HCT116 (cell line): Measurements from ENCODE around the gene HTRA2. TPM values are rescaled to one million over a fixed set of nuclear protein-coding genes. Genes with fewer than 3 reads are reported as not detected.

ENCODE experiments used
- ATAC-seq: fragments of 200-7000 bp; cut with Tn5 transposase; 2 replicates; pipeline ENCODE4 v1.9.1; 2020; ENCODE audit warnings: mild to moderate bottlenecking, moderate library complexity
- BruUV-seq: library from RNA; stranded (reverse); fragments of 400-500 nt; replicated peaks from 2 replicates; lab custom pipeline; 2021; lab: Mats Ljungman, UMichigan
- CTCF ChIA-PET: fragments of 300-600 bp; sonication (Branson Sonifier 250); formaldehyde crosslinking; loops from one replicate; lab custom pipeline; 2021; ENCODE audit warnings: antibody characterized with exemption; lab: Charles Lee
- POLR2A ChIA-PET: fragments of 300-600, 350-600 bp; sonication (Branson Sonifier 250); formaldehyde crosslinking; loops from one replicate; lab custom pipeline; 2021; ENCODE audit warnings: antibody characterized with exemption; lab: Charles Lee
- RAD21 ChIA-PET, 2 experiments: fragments of 300-600 bp; sonication (Branson Sonifier 250); formaldehyde crosslinking; loops; one replicate each; lab custom pipeline; 2023; ENCODE audit warnings: low total read pairs in 2 of 2; ENCODE audit not compliant: uncharacterized antibody in 2 of 2, unreplicated experiment in 2 of 2, low non-redundant PET in 1 of 2; lab: Charles Lee
- DNase-seq: peaks from one replicate; pipeline ENCODE4 v3.0.0-alpha.2; 2010; ENCODE audit warnings: low read depth, low spot score
- H2AFZ ChIP-seq: fragments of 200-600 bp; shearing (Covaris generic), sonication (generic); 2 replicates; pipeline ENCODE4 v1.6.1; 2017; ENCODE audit warnings: low read depth, mixed run types, mixed read lengths, antibody characterized with exemption, low read length; ENCODE audit not compliant: poor library complexity, severe bottlenecking
- H3K27ac ChIP-seq: 2 replicates; pipeline ENCODE4 v1.5.1; 2012; ENCODE audit warnings: low read depth, low read length
- H3K27me3 ChIP-seq: fragments of 200-600 bp; sonication (generic); 2 replicates; pipeline ENCODE4 v1.6.1; 2016; ENCODE audit warnings: mixed run types, low read length, mixed read lengths; ENCODE audit not compliant: insufficient read depth
- H3K36me3 ChIP-seq, 2 experiments: fragments of 200-500 bp in 1 of 2; fragments of 200-600 bp in 1 of 2; sonication (Bioruptor generic) in 1 of 2; sonication (generic) in 1 of 2; 2 replicates each; pipeline versions ENCODE4 v1.5.1 to v1.6.1; 2014 to 2016; ENCODE audit warnings: low read length in 2 of 2, inconsistent platforms in 1 of 2, mixed read lengths in 1 of 2, mixed run types in 1 of 2; ENCODE audit not compliant: insufficient read depth in 2 of 2, control insufficient read depth in 1 of 2
- H3K4me1 ChIP-seq, 2 experiments: fragments of 200-600 bp in 1 of 2; sonication (generic) in 1 of 2; 2 replicates each; pipeline versions ENCODE4 v1.5.1 to v1.6.1; 2012 to 2017; ENCODE audit warnings: low read length in 2 of 2, inconsistent platforms in 1 of 2, mild to moderate bottlenecking in 1 of 2, mixed read lengths in 1 of 2, mixed run types in 1 of 2, moderate library complexity in 1 of 2; ENCODE audit not compliant: insufficient read depth in 2 of 2, control insufficient read depth in 1 of 2
- H3K4me2 ChIP-seq: fragments of 200-600 bp; sonication (generic); 2 replicates; pipeline ENCODE4 v1.6.1; 2017; ENCODE audit warnings: mixed run types, low read length, mixed read lengths
- H3K4me3 ChIP-seq, 2 experiments: fragments of 200-600 bp in 1 of 2; sonication (generic) in 1 of 2; replicated peaks in 1 of 2; 2 replicates each; pipeline ENCODE4 v1.5.1; 2011 to 2016; ENCODE audit warnings: low read length in 2 of 2, control low read depth in 1 of 2, low read depth in 1 of 2, mild to moderate bottlenecking in 1 of 2, mixed read lengths in 1 of 2, mixed run types in 1 of 2
- H3K79me2 ChIP-seq: fragments of 200-600 bp; sonication (generic); 2 replicates; pipeline ENCODE4 v1.6.1; 2017; ENCODE audit warnings: mild to moderate bottlenecking, mixed run types, low read length, moderate library complexity, mixed read lengths; ENCODE audit not compliant: insufficient read depth
- H3K9ac ChIP-seq: fragments of 200-600 bp; sonication (generic); 2 replicates; pipeline ENCODE4 v1.6.1; 2016; ENCODE audit warnings: low read length, mixed read lengths
- H3K9me2 ChIP-seq: fragments of 200-600 bp; sonication (generic), shearing (Covaris generic); 2 replicates; pipeline ENCODE4 v1.6.1; 2017; ENCODE audit warnings: mixed run types, mild to moderate bottlenecking, moderate library complexity; ENCODE audit not compliant: insufficient read depth
- H3K9me3 ChIP-seq, 2 experiments: fragments of 200-500 bp in 1 of 2; fragments of 200-600 bp in 1 of 2; sonication (Bioruptor generic) in 1 of 2; sonication (generic) in 1 of 2; 2 replicates each; pipeline ENCODE4 v1.6.1; 2014 to 2017; ENCODE audit warnings: low read length in 2 of 2, mixed read lengths in 2 of 2, inconsistent platforms in 1 of 2, low read depth in 1 of 2, mild to moderate bottlenecking in 1 of 2, mixed run types in 1 of 2, moderate library complexity in 1 of 2; ENCODE audit not compliant: control insufficient read depth in 1 of 2, insufficient read depth in 1 of 2
- H4K20me1 ChIP-seq: fragments of 200-600 bp; sonication (generic), shearing (Covaris generic); 2 replicates; pipeline ENCODE4 v1.6.1; 2017; ENCODE audit warnings: mixed run types, mild to moderate bottlenecking, moderate library complexity; ENCODE audit not compliant: insufficient read depth
- EGR1 ChIP-seq: IDR thresholded peaks from 2 replicates; pipeline ENCODE4 v1.6.1; 2012; ENCODE audit warnings: low read depth
- EZH2 ChIP-seq: fragments of 200-600 bp; sonication (generic); IDR thresholded peaks from 2 replicates; pipeline ENCODE4 v1.6.1; 2017; ENCODE audit warnings: antibody characterized with exemption, mixed run types
- POLR2AphosphoS5 ChIP-seq: IDR thresholded peaks from 2 replicates; pipeline ENCODE4 v1.6.1; 2011; ENCODE audit warnings: mild to moderate bottlenecking, low read depth, low read length, moderate library complexity
- intact Hi-C: fragments of 100-400 bp; cut with micrococcal nuclease; formaldehyde crosslinking; loops from 2 replicates; pipeline ENCODE4 v1.10.0; 2022
- total RNA-seq: library from RNA; stranded (reverse); gene quantifications from one replicate; pipeline ENCODE4 v1.2.1, GENCODE V29; 2021; ENCODE audit not compliant: unreplicated experiment
- TF ChIP-seq, protein P1 (sequence below), 3 experiments: fragments of 200-600 bp in 1 of 3; sonication (generic) in 1 of 3; IDR thresholded peaks in 2 of 3; conservative IDR thresholded peaks in 1 of 3; 2 replicates each; pipeline ENCODE4 v1.5.1; 2012 to 2017; ENCODE audit warnings: low read depth in 2 of 3, low read length in 2 of 3, antibody characterized with exemption in 1 of 3, borderline replicate concordance in 1 of 3, control low read depth in 1 of 3, mild to moderate bottlenecking in 1 of 3, mixed read lengths in 1 of 3, mixed run types in 1 of 3, moderate library complexity in 1 of 3; ENCODE audit not compliant: insufficient read depth in 1 of 3

Gene HTRA2
- total RNA-seq, 1 experiment from 2014 or later: 36.2 TPM

DNA sequence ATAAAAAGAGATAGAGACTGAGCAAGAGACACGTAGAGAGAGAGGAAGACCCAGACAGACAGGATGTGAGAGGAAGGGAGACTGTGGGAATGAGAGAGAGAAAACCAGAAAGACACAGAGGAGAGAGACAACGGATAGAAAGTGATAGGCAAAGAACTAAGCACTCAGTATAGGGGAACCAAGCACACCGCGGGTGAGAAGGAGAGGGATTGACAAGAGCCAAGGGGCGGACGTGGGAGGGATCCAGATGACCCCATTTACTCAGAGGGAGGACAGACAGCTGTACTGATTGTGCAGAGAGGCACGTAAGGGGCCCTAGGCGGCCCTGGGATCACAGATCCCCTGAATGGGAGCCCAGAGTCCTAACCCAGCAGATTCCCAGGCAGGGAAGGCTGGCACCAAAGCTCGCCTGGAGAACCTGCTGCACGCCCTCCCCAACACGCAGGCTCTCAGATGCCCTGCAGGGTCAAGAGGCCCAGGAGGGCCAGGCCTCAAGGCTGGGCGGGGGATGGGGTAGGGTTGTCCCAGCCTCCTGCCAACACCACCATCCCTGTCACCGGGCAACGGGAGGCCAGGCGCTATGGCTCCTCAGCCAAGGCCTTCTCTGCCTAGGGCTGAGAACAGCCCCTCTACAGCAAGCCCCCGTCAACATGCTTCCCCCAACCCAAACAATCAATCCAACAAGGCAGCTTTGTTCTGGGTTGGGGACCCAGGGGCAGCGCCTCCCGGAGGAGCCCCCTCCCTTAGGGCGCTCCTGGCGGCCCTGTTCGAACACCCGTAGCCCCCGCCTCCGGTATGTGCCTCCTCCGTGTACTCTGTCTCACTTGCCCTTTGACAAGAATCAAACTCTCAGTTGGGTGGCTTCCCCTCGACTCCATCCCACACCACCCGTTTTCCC lies 23.4 kb downstream of the HTRA2 start:
- H3K36me3 ChIP-seq: peaks cover 5 to 7% of the 10 kb centered on the region in 2 experiments; a peak in 3 of 4 replicates
- H3K9me2 ChIP-seq: no peaks in the 10 kb centered on the region
- DNase-seq: no peak
- H3K27ac ChIP-seq: peak overlapping the region; percentile 90
- no peak for TF ChIP-seq EZH2
- no peak for TF ChIP-seq POLR2AphosphoS5
- TF ChIP-seq, protein P1, sequence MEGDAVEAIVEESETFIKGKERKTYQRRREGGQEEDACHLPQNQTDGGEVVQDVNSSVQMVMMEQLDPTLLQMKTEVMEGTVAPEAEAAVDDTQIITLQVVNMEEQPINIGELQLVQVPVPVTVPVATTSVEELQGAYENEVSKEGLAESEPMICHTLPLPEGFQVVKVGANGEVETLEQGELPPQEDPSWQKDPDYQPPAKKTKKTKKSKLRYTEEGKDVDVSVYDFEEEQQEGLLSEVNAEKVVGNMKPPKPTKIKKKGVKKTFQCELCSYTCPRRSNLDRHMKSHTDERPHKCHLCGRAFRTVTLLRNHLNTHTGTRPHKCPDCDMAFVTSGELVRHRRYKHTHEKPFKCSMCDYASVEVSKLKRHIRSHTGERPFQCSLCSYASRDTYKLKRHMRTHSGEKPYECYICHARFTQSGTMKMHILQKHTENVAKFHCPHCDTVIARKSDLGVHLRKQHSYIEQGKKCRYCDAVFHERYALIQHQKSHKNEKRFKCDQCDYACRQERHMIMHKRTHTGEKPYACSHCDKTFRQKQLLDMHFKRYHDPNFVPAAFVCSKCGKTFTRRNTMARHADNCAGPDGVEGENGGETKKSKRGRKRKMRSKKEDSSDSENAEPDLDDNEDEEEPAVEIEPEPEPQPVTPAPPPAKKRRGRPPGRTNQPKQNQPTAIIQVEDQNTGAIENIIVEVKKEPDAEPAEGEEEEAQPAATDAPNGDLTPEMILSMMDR (IDR thresholded peaks at IDR 0.05 in 2 of 3, conservative IDR thresholded peaks at IDR 0.05 in 1 of 3; ENCODE audit: borderline replicate concordance in 1 of 3, insufficient read depth in 1 of 3, low read depth in 2 of 3, low read length in 2 of 3): no peak
- no peak for TF ChIP-seq EGR1
- H3K9me3 ChIP-seq: no peaks in the 10 kb centered on the region
- ChIA-PET RAD21 (no interaction called here), POLR2A (no interaction called here), CTCF (no interaction called here)
- intact Hi-C loops: no loop called here
- H2AFZ ChIP-seq: no peak overlapping the region
- peak overlapping the region; percentile 93 to 97; a peak in 2 of 4 replicates for H3K4me3 ChIP-seq
- H3K4me1 ChIP-seq: peaks cover 19 to 50% of the 10 kb centered on the region in 2 experiments; a peak in 3 of 4 replicates
- peak overlapping the region; percentile 95 for H3K4me2 ChIP-seq
- BruUV-seq: no TSS peak
- H3K9ac ChIP-seq: peak overlapping the region; percentile 98; the same call in 1 of the 2 replicates
- no peak for ATAC-seq
- H4K20me1 ChIP-seq: no peaks in the 10 kb centered on the region
- H3K27me3 ChIP-seq: no peaks in the 10 kb centered on the region
- peaks cover 23% of the 10 kb centered on the region; the same call in 1 of the 2 replicates for H3K79me2 ChIP-seq
